ENCODE measurements around the gene FERMT1.

FERMT1 gene

GRCh38 chr20:6103301-6103700 is 19.5 kb downstream of the FERMT1 start:
- no peak for TF ChIP-seq CTCF (IDR thresholded peaks at IDR 0.05; ENCODE audit: control insufficient read depth, extremely low read depth, insufficient read depth)
- no peak for DNase-seq (ENCODE audit: low read depth)
- H3K4me3 ChIP-seq (ENCODE audit: low read depth, low read length), result no peak overlapping the region

- H3K4me3 ChIP-seq (ENCODE audit: low read depth, low read length), result no peak overlapping the region
- DNase-seq (ENCODE audit: low read depth), result no peak
- TF ChIP-seq CTCF (IDR thresholded peaks at IDR 0.05; ENCODE audit: control insufficient read depth, extremely low read depth, insufficient read depth), result no peak
These were observed 21.5 kb downstream of the FERMT1 start for GRCh38 chr20:6101346-6101745.

GRCh38 chr20:6100246-6100645 is 22.6 kb downstream of the FERMT1 start:
- TF ChIP-seq CTCF (IDR thresholded peaks at IDR 0.05; ENCODE audit: control insufficient read depth, extremely low read depth, insufficient read depth), result no peak
- DNase-seq (ENCODE audit: low read depth), result no peak
- no peak overlapping the region for H3K4me3 ChIP-seq (ENCODE audit: low read depth, low read length)

GRCh38 chr20:6099819-6100218 is 23.0 kb downstream of the FERMT1 start:
- no peak overlapping the region for H3K4me3 ChIP-seq (ENCODE audit: low read depth, low read length)
- no peak for DNase-seq (ENCODE audit: low read depth)
- TF ChIP-seq CTCF (IDR thresholded peaks at IDR 0.05; ENCODE audit: control insufficient read depth, extremely low read depth, insufficient read depth), result no peak

- H3K4me3 ChIP-seq (ENCODE audit: low read depth, low read length), result no peak overlapping the region
- DNase-seq (ENCODE audit: low read depth), result no peak
- no peak for TF ChIP-seq CTCF (IDR thresholded peaks at IDR 0.05; ENCODE audit: control insufficient read depth, extremely low read depth, insufficient read depth)
These were observed 27.4 kb downstream of the FERMT1 start for GRCh38 chr20:6095409-6095808.

- DNase-seq (ENCODE audit: low read depth), result no peak
- TF ChIP-seq CTCF (IDR thresholded peaks at IDR 0.05; ENCODE audit: control insufficient read depth, extremely low read depth, insufficient read depth), result no peak
These were observed 28.3 kb downstream of the FERMT1 start for GRCh38 chr20:6094565-6094964.

GRCh38 chr20:6094063-6094462 is 28.8 kb downstream of the FERMT1 start:
- TF ChIP-seq CTCF (IDR thresholded peaks at IDR 0.05; ENCODE audit: control insufficient read depth, extremely low read depth, insufficient read depth), result no peak
- no peak for DNase-seq (ENCODE audit: low read depth)

More at GRCh38 chr20:6094565-6094964, 28.3 kb downstream of the FERMT1 start:
- H3K4me3 ChIP-seq (ENCODE audit: low read depth, low read length), result no peak overlapping the region

More at GRCh38 chr20:6094063-6094462, 28.8 kb downstream of the FERMT1 start:
- no peak overlapping the region for H3K4me3 ChIP-seq (ENCODE audit: low read depth, low read length)
